Astrocyte of the spinal cord (primary cell): ENCODE measurements around the gene TRMT11.
A peak's percentile ranks its signal among the peaks of the same experiment; 100 is the strongest.

ENCODE experiments used
- DNase-seq: peaks from one replicate; pipeline ENCODE4 v3.0.0; 2011; ENCODE audit warnings: low read depth, low spot score
- H3K4me3 ChIP-seq: 2 replicates; pipeline ENCODE4 v1.5.1; 2011; ENCODE audit warnings: low read depth, mild to moderate bottlenecking, low read length, moderate library complexity
- CTCF ChIP-seq: IDR thresholded peaks from 2 replicates; pipeline ENCODE4 v1.5.1; 2012; ENCODE audit warnings: low read depth, mild to moderate bottlenecking, low read length, inconsistent platforms
- in situ Hi-C: cut with HindIII; loops from 2 replicates; pipeline ENCODE4 v1.10.0; 2017; ENCODE audit warnings: low sequenced_read_pairs

TRMT11 gene

GRCh38 chr6:125955973-125956372, 30.4 kb upstream of the TRMT11 start:
- in situ Hi-C loops = no loop called here
- no peak for DNase-seq
- TF ChIP-seq CTCF = no peak
- peak overlapping the region; percentile 93 for H3K4me3 ChIP-seq

- DNase-seq = peak; percentile 98
- in situ Hi-C loops = no loop called here
- peak within 1 kb of the TSS; percentile 93 for H3K4me3 ChIP-seq
- TF ChIP-seq CTCF = peak; percentile 97
Measured at GRCh38 chr6:125956506-125957390, 29.6 kb upstream of the TRMT11 start, which contains the start of gene HINT3. Gene HINT3 (plus strand): TSS chr6:125956770. CDS start chr6:125956978, 208 bp downstream.

- no peak for TF ChIP-seq CTCF
- H3K4me3 ChIP-seq = peak overlapping the region; percentile 93
- no peak for DNase-seq
- in situ Hi-C loops = no loop called here
Measured at GRCh38 chr6:125957391-125957693, 29.0 kb upstream of the TRMT11 start.

GRCh38 chr6:125957845-125958244, 28.5 kb upstream of the TRMT11 start:
- in situ Hi-C loops = no loop called here
- DNase-seq = peak; percentile 22
- H3K4me3 ChIP-seq = peak overlapping the region; percentile 93

GRCh38 chr6:125959041-125959440, 27.3 kb upstream of the TRMT11 start:
- H3K4me3 ChIP-seq = no peak overlapping the region
- in situ Hi-C loops = no loop called here
- no peak for DNase-seq
- no peak for TF ChIP-seq CTCF

More at GRCh38 chr6:125957845-125958244, 28.5 kb upstream of the TRMT11 start:
- no peak for TF ChIP-seq CTCF

GRCh38 chr6:125961117-125961516, 25.2 kb upstream of the TRMT11 start:
- no peak for TF ChIP-seq CTCF
- in situ Hi-C loops = no loop called here

More at GRCh38 chr6:125961117-125961516, 25.2 kb upstream of the TRMT11 start:
- no peak for DNase-seq
- no peak overlapping the region for H3K4me3 ChIP-seq
